Germinal center (tissue), 1 donor: ENCODE results near the gene TNFRSF13B.
"Not testable (repeated sequence)": the region's sequence is repeated elsewhere in the genome, so short reads cannot be mapped to it uniquely, and the experiment has no call there.

Experiments used
- DNase-seq: peaks from one replicate; pipeline ENCODE4 v3.0.0; 2012; ENCODE audit warnings: mixed read lengths, low spot score

TNFRSF13B gene

DNA sequence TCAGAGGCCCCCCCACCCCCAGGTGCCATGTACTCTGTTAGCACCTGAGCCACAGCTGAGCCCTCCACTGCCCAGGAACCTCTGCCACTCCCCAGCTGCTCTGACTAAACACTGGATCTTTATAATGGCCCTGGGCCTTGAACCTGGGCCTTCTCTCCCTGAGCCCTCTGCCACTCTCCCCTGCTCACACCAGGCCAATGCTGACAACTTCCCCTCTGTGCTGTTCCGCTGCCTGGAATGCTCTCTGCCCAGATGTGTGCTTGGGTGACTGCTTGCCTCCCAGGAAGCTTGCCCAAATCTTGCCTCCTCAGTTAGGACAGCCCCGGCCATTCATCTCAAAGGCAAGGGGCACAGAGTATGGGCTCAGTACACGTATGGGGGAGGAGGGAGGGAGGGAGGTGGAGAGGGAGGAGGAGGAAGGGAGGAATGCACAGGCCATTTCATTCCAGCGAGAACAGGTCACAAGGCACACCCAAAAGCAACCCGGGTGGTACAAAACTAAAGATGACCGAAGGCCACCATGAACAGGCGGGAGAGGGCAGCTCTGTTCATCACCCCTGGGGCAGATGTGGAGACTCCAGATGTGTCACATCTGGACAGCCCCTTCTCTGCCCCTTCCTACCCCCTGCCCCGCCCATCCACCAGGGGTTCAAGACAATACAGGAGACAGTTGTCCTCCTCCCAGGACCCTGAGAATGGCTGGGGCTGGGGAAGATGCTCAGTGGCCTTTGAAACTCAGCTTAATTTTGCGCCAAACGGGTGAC is 15.3 kb upstream of the TNFRSF13B start:
- DNase-seq = no peak

DNA sequence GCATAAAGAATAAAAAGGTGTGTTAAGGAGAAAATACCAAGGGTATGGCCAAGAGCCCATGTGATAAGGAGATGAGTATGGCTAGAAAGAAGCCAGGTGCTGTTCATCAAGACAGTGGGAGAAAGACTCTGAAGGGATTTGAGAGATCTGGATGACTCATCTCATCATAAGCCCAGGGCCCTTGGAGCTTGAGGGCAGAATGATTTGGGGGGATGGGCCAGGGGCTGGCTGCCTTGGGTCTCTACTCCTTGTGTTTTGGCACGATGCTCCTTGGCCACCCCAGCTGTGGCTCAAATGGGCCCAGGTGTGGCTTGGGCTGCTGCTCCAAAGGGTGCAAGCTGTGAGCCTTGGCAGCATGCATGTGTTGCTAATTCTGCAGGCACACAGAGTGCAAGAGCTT is 14.5 kb upstream of the TNFRSF13B start:
- no peak for DNase-seq

DNA sequence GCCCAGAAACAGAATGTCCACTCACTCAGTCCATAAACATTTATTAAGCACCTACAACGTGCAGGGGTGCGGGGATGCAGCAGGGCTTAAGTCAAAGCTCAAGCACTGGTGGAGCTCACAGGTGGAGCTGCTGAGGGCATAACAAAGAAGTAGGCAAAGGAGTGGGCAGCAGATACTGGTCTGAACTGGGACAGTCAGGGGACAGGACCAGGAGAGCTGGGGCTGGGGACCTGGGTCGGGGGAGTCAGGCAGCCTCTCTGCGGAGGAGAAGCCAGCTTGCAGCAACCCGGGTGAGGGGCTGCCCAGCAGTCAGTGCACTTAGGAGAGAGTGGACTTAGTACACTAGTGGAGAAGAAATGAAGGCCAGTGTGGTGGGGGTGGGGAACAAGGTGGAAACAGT is 10.0 kb upstream of the TNFRSF13B start:
- no peak for DNase-seq

DNA sequence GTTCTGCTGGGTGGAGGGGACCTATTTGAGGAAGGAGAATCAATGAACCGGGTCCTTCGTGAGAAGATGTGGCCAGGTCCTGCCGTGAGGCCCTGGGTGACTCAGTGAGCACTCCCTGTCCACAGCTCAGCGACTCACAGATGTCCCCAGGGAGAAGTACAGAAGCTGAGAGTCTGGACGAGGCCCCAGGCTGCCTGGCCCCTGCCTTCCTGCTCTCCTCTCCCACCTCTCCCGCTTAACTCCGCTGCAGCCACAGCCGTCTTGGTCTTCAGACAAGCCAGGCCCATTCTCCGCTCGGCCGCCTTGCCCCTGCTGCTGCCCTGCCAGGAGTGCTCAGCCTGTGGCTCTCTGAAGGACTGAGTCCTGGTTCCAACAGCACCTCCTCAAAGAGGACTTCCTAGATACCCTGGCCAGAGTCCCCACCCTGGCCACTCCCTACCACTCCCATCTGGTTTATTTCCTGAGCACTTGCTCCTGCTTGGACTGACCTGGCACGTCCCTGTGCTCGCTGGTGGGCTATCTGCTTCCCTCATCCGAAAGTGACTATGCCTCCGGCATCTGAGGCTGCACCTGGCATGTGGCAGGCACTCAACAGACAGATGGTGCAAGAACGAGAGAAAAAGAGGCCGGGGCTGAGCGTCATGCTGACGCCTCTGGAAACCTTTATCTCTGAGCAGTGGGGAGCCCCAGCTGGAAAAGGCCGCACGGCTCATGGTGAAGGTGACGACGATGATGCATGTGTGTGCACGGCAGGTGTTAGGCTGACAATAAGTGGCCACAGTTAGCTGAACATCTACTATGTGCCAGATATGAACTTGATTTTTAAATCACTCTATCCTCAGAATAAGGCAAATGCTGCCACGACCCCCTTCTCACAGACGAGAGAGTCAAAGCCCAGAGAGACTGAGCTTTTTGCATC is 9.2 kb upstream of the TNFRSF13B start:
- DNase-seq = peak; percentile 42

GRCh38 chr17:16980061-16980460 is 8.1 kb upstream of the TNFRSF13B start:
- DNase-seq = no peak

DNA sequence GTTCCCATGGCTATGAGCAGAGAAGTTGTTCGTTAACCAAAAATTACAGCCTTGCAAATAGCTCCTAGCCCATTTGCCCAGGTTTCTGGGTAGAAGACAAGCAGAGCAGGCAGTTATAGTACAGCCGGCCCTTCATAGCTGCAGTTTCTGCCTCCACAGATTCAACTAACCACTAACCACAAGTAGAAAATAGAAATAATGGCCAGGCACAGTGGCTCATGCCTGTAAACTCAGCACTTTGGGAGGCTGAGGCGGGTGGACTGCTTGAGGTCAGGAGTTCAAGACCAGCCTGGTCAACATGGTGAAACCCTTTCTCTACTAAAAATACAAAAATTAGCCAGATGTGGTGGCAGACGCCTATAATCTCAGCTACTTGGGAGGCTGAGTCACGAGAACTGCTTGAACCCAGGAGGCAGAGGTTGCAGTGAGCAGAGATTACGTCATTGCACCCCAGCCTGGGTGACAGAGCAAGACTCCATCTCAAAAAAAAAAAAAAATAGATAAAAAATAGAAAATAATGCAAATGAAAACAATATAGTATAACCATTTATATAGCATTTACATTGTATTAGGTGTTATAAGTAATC is 7.4 kb upstream of the TNFRSF13B start:
- not testable (repeated sequence) for DNase-seq

- no peak for DNase-seq
Observed at GRCh38 chr17:16977932-16978331, 6.0 kb upstream of the TNFRSF13B start.

DNA sequence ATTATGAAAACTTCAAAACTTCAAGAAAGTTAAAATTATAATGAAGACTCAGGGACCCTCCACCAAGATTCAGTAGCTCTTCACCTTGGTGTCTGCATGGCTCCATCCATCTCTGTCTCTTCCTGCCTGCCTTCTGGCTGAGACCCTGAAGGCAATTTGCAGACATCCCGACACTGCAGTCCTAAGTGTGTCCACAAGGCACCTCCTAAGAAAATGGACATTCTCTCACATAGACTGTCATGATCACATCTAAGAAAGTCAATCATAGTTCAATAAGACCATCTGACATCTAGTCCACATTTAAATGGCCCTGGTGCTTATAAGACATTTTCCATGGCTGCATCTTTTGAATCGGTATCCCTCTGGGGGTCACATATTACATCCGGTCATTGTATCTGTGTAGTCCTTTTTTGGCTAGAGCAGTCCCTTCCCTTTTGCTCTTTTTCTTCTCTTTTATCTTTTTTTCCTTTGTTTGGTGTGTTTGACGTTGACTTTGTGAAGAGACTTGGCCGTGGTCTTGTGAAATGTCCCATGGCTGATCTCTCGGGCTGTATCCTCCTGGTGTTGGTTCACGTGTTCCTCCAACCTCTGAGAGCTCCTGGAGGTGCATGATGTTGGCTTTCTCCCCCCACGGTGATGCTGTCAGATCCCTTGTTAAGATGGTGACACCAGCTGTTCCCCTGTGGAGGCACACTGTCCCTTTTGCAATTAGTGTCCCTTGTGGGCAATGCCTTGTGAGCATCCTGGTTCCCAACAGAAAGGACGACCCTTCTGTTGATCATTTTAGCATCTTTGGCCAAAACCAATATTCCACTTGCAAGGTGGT is 5.0 kb upstream of the TNFRSF13B start:
- DNase-seq = no peak

- DNase-seq = no peak
Observed at GRCh38 chr17:16975744-16976625, 4.1 kb upstream of the TNFRSF13B start.

DNA sequence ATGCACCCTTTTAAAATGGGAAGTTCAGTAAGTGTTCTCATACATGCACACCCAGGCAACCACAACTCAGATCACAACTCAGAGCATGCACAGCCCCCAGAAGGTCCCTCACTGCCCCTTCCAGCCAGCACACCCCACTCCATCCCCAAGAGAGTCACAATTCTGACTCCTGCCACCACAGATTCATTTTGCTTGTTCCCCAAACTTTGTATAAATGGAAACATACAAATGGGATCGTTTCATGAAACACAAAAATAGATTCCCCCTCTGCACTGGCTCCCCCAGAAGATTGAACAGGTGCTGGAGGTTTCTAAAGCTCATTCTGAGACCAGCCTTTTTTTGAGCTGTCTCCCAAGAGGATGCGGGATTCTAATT is 3.3 kb upstream of the TNFRSF13B start:
- no peak for DNase-seq

GRCh38 chr17:16974569-16975276 is 2.8 kb upstream of the TNFRSF13B start:
- DNase-seq = no peak

DNA sequence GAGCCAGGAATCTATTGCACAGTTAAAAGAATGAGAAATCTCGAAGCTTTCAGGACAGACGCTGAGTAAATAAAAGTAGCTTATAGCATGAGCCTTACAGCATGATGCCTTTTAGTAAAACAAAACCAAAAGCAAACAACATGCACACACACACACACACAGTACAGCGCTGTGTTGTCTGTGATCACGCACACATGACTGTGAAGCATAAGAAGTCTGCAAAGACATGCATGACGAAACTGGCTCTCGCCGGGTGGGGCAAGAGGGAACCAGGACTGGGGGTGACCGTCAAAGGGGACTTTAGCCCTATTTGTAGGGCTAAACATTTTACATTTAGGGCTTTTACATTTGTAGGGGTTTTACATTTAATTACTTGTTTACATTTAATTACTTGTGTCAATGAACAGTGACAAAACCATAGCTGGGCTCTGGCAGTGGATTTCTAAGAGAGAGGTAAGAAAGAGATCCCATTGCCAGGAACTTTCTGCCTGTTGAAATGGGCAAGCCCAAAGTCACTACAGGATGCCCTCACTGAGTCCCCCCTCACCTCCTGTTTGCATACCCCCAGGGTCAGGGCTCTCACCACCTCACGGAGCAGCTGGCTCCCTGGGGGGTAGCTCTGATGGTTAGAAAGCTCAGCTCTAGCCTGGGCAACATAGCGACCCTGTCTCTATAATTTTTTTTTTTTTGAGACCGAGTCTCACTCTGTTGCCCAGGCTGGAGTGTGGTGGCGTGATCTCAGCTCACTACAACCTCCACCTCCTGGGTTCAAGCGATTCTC is 2.0 kb upstream of the TNFRSF13B start:
- no peak for DNase-seq

DNA sequence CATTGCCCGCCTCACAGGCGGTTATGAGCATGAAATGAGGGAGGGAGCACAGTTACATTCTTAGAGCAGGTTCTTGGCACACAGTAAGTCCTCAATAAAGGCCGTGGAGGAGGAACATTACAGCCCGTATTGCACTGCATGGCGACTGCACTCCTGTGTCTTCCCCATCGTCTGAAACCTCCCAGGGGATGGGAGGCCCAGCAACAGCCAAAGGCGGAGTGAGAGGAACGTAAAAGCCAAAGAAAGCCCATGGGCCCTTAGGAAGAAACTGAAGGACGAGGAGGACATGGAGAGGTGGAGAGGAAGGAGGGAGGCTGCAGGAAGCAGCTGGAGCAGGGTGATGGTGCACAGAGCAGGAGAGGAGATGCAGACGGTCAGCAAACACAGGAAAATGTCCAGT is 1.1 kb upstream of the TNFRSF13B start:
- not testable (repeated sequence) for DNase-seq

- no peak for DNase-seq
Observed at GRCh38 chr17:16972346-16972745, 428 bp upstream of the TNFRSF13B start.

GRCh38 chr17:16969931-16970906 is 1.7 kb downstream of the TNFRSF13B start:
- no peak for DNase-seq

GRCh38 chr17:16968786-16969185 is 3.1 kb downstream of the TNFRSF13B start:
- DNase-seq = no peak

DNA sequence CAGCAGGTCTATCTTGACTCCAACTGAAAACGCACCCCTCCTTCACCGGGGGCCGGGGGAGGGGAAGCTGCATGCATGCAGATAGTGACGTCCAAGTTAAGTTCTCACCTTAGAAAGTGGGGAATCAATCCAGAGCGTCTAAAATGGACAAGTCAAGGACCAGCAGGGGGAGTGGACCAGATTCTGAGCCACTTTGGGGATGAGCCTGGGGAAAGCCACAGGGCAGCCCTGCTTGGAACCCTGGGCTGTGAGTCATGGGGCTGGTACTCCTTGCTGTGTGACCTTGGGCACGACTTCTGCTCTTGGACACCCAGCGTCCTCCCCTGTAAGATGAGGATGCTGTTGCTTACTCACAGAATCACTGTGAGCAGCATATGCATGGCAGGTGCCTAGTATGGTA is 9.1 kb downstream of the TNFRSF13B start:
- no peak for DNase-seq

DNA sequence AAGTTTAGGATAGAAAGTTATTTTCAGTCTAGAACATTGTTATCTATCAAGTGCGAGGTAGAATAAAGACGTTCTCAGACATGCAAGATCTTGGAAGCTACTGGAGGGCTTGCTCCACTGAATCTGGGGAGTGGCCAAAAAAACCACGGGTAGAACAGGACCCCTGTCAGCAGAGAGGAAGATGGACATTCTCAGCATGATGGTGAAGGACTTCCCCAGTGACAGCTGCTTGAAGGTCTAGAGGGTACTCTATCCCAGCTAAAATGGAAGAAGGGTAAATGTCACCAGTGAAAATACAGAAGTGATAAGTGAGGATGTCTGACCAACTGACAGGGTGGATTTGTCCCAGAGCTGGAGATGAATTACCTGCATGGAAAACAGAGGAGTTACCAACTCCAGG is 10.1 kb downstream of the TNFRSF13B start:
- no peak for DNase-seq
